LNCaP clone FGC (cell line): ENCODE measurements around the gene URI1.
"Not testable (repeated sequence)": the region's sequence is repeated elsewhere in the genome, so short reads cannot be mapped to it uniquely, and the experiment has no call there.

Experiments used
- DNase-seq: peaks from one replicate; pipeline ENCODE4 v3.0.0-alpha.2; 2011; ENCODE audit warnings: low read depth
- H3K4me3 ChIP-seq: 2 replicates; pipeline ENCODE4 v1.5.1; 2011; ENCODE audit warnings: mild to moderate bottlenecking, low read depth, low read length, control low read depth
- TF ChIP-seq, protein P1 (sequence below): IDR thresholded peaks from 2 replicates; pipeline ENCODE4 v1.5.1; 2012; ENCODE audit warnings: mild to moderate bottlenecking; ENCODE audit not compliant: control insufficient read depth, insufficient read depth; ENCODE audit errors: extremely low read depth

URI1 gene

DNA sequence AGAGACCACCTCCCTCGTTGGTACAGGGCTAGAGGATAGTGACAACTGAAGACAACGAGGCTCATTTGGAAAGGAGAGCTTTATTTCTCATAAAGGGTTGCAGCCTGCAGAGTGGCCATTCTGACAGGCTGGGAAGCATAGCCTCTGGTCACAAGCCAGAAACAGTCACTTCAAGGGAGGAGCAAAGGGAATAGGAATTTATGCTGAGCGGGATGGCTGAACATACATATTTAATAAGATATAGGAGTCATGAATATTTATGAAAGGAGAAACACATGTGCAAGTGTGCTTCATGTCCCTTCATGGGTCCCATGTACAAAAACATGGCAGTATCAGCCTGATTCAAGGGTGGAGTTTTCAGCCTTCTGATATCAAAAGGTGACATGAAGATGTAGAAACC, 27.1 kb upstream of the URI1 start:
- TF ChIP-seq, protein P1, sequence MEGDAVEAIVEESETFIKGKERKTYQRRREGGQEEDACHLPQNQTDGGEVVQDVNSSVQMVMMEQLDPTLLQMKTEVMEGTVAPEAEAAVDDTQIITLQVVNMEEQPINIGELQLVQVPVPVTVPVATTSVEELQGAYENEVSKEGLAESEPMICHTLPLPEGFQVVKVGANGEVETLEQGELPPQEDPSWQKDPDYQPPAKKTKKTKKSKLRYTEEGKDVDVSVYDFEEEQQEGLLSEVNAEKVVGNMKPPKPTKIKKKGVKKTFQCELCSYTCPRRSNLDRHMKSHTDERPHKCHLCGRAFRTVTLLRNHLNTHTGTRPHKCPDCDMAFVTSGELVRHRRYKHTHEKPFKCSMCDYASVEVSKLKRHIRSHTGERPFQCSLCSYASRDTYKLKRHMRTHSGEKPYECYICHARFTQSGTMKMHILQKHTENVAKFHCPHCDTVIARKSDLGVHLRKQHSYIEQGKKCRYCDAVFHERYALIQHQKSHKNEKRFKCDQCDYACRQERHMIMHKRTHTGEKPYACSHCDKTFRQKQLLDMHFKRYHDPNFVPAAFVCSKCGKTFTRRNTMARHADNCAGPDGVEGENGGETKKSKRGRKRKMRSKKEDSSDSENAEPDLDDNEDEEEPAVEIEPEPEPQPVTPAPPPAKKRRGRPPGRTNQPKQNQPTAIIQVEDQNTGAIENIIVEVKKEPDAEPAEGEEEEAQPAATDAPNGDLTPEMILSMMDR: no peak

GRCh38 chr19:29915832-29916231, 26.2 kb upstream of the URI1 start:
- not testable (repeated sequence) for H3K4me3 ChIP-seq, DNase-seq

More for the DNA sequence above, 27.1 kb upstream of the URI1 start:
- H3K4me3 ChIP-seq: no peak overlapping the region
- DNase-seq: no peak

- no peak overlapping the region for H3K4me3 ChIP-seq
- TF ChIP-seq, protein P1: no peak
- no peak for DNase-seq
Measured at GRCh38 chr19:29917911-29918310, 24.1 kb upstream of the URI1 start.

DNA sequence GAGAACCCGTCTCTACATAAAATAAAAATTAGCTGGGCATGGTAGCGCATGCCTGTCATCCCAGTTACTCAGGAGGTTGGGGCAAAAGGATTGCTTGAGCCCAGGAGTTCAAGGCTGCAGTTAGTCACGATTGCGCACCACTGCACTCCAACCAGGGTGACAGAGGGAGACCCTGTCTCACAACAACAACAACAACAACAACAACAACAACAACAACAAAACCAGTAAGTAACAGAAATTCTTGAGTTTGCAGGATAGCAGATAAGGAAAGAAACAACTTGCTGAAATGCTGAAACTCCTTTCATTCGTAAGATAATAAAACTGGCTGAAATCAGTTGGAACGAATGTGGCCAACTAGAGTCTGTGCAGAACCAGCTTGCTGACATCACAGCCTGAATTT, 23.1 kb upstream of the URI1 start:
- DNase-seq: no peak
- TF ChIP-seq, protein P1: no peak
- no peak overlapping the region for H3K4me3 ChIP-seq

GRCh38 chr19:29922972-29923371, 19.1 kb upstream of the URI1 start:
- DNase-seq: no peak
- TF ChIP-seq, protein P1: no peak

DNA sequence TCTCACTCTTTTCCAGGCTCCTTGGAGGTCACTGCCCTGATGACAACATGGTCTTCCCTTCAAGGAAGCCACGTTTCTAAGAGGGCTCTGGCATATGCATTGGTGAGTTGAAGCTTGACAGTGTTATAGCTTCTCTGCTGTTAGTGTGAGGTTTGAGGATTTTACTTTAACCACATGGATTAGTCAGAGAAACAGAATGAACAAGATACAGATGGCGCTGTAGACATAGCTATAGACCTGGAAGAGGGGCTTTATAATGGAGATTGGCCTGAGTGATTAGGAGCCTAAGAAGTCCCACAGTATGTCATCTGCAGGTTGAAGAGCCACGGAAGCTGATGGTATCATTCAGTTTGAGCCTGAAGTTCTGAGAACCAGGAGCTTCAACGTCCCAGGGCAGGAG, 18.4 kb upstream of the URI1 start:
- TF ChIP-seq, protein P1: no peak
- H3K4me3 ChIP-seq: no peak overlapping the region
- DNase-seq: no peak

More at GRCh38 chr19:29922972-29923371, 19.1 kb upstream of the URI1 start:
- no peak overlapping the region for H3K4me3 ChIP-seq

- no peak for DNase-seq
- no peak overlapping the region for H3K4me3 ChIP-seq
- TF ChIP-seq, protein P1: no peak
Measured at GRCh38 chr19:29926031-29926430, 16.0 kb upstream of the URI1 start.
